ENCODE data around the gene CLDN18. TPM values are rescaled to one million over a fixed set of nuclear protein-coding genes. Genes with fewer than 3 reads are reported as not detected.

The CLDN18 gene
- total RNA-seq, 1 donor from 2014 or later, result not detected

DNA sequence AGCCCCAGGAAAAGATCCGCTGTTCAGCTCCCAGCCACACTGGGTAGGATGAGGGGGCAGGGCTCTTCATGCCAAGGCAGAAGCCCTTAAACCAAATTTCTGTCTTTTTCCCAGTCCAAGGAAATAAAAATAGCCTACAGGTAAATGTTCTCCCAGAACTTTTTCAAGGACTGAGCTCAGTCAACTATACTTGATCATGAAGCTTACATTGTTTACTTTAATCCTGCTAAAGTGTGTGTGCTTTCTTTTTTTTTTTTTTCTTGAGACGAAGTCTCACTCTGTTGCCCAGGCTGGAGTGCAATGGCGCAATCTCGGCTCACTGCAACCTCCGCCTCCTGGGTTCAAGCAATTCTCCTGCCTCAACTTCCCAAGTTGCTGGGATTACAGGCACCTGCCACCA lies 17.9 kb downstream of the CLDN18 start:
- DNase-seq, result no peak

- no peak for DNase-seq
These were observed 20.8 kb downstream of the CLDN18 start for GRCh38 chr3:138030734-138031280.

DNA sequence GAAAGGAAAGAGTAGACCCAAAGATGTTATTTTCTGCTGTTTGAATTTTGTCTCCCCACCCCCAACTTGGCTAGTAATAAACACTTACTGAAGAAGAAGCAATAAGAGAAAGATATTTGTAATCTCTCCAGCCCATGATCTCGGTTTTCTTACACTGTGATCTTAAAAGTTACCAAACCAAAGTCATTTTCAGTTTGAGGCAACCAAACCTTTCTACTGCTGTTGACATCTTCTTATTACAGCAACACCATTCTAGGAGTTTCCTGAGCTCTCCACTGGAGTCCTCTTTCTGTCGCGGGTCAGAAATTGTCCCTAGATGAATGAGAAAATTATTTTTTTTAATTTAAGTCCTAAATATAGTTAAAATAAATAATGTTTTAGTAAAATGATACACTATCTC lies 21.6 kb downstream of the CLDN18 start:
- no peak for DNase-seq

- DNase-seq, result no peak
These were observed 22.6 kb downstream of the CLDN18 start for GRCh38 chr3:138032567-138032966.

DNA sequence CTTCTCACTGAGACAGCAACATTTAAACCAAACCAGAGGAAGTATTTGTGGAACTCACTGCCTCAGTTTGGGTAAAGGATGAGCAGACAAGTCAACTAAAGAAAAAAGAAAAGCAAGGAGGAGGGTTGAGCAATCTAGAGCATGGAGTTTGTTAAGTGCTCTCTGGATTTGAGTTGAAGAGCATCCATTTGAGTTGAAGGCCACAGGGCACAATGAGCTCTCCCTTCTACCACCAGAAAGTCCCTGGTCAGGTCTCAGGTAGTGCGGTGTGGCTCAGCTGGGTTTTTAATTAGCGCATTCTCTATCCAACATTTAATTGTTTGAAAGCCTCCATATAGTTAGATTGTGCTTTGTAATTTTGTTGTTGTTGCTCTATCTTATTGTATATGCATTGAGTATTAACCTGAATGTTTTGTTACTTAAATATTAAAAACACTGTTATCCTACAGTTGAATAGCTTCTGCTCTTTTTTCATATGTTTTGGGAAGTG lies 23.3 kb downstream of the CLDN18 start:
- no peak for DNase-seq

DNA sequence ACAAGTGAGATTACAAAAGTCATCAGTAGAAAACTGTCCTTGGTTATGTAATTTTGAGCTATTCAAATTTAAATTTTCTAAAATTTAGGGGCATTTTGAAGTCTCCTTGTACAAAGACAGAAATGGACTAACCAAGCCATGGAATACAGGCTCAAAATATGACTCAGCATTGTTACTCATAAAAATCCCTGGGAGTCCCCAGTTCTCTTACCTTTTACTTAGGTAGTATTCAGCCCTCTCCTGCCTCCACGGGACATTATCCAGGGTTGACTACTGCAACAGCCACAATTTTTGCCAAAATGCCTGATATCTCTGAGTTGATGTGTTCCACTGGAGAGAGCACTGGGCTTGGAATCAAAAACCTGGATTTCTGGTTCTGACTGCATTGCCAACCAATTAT lies 25.0 kb downstream of the CLDN18 start:
- no peak for DNase-seq

- no peak for DNase-seq
These were observed 26.6 kb downstream of the CLDN18 start for GRCh38 chr3:138036572-138036971.

DNA sequence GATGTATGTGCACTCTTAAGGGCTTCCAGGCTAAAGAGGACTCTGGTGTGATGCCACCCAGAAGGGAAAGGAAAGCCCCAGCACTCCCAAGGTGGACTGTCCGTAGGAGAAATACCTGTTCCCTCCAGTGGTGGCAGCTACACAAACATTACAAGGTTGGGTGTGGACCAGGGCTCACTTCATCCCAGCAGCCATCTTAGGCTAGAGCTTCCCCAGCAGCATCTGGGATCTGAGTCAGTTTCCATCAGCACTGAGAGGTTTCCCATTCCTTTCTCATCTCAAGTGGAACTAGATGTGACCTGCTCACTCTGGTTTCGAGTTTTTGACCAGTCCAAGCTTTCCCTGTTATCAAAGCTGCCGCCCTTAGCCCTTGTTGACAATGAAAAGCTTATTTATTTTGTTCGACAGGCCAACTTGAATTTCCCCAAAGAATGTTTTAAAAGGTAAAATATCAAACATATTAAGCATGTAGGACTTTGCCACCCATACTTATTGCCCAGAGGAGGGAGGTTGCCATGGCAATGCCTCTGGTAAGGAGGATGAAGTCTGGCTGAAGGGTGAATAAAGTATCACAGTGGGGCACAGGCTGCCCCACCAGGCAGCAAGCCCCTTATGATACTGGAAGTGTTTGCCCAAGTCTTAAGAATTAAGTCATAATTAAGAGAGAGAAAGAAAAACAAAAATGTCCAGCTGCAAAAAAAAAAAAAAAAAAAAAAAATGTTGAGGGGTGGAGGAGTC lies 28.9 kb downstream of the CLDN18 start:
- DNase-seq, result no peak

GRCh38 chr3:138042043-138042442 lies 32.1 kb downstream of the CLDN18 start:
- no peak for DNase-seq

- no peak for DNase-seq
These were observed 33.5 kb downstream of the CLDN18 start for GRCh38 chr3:138043266-138044029.

- DNase-seq, result no peak
These were observed 36.1 kb downstream of the CLDN18 start for GRCh38 chr3:138046085-138046484.

GRCh38 chr3:138046955-138047354 lies 37.0 kb downstream of the CLDN18 start:
- no peak for DNase-seq

- no peak for DNase-seq
These were observed 37.7 kb downstream of the CLDN18 start for GRCh38 chr3:138047596-138048158.

GRCh38 chr3:138049157-138049919 lies 39.4 kb downstream of the CLDN18 start:
- DNase-seq, result no peak

- DNase-seq, result peak; percentile 67
These were observed 42.2 kb downstream of the CLDN18 start for GRCh38 chr3:138051947-138052802.

DNA sequence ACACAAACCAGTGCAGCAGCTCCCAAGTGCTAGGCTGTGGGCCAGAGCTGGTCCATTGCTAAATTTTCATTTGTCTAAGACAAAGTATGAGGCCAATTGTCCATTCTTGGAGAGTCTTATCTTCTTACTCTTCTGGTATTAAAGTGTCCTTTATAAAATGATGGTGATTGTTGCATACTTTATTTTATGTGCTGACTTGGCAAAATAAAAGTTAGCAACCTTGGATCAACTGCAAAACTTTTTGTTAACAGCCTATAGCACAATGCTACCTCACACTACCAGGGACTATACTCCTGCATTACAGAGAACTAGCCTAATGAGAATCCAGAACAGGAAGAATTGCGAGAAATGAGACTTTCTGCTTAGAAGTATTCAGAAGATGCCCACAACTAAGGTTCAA lies 44.1 kb downstream of the CLDN18 start:
- no peak for DNase-seq

DNA sequence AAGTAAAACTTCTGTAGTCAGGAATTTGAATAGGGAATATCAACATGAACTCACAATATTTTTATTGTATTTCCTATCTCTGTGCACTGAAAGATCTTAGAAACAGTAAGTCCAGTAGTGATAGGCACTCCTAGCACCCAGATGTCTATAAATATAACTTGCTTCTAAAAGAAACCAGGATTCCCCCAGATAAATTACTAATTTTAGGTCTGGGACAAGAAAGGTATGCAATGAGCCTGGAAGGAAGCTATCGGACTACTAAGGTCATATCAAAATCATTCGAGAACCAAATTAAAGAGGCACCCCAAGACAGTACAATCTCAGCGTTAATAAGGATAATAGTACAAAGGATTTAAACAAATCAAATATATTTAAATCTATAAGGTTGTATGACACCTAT lies 47.4 kb downstream of the CLDN18 start:
- no peak for DNase-seq

DNA sequence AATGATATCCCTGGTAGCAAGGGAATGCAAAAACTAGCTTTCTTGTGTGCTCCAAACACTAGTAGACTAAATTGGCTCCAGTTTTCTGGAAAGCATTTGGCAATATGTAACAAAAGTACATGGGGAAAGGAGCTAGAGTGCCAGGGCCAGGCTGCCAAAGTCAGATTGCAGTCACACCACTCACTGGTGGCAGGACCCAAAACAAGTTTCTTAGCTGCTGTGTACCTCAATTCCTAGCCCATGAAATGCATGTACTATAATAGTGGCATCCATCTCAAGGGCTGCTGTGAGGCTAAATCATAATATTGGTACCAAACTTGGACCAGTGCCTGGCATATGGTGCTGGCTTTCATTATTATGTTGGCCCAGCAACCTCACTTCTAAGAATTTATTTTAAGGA lies 49.3 kb downstream of the CLDN18 start:
- DNase-seq, result no peak

GRCh38 chr3:138060792-138061191 lies 50.8 kb downstream of the CLDN18 start:
- no peak for DNase-seq

GRCh38 chr3:138062037-138062436 lies 52.1 kb downstream of the CLDN18 start:
- DNase-seq, result no peak

DNA sequence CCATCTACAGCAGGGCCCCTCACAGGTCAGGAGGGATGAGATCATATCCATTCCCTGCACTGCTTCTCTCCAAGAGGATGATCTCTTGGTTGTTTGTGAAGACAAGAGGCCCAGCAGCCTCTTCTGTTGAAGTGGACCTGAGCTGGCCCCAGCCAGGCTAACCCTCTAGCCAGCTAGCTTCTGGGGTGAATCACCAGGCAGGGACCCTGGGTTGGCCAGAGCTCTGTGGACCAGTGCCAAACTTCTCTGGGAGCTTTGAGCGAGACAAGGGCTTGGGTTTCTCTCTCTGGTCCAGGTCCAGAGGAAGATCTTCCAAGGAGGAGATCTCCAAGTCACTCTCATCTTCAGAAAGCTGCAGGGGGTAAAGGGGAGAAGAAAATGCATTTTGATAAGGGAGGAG lies 52.7 kb downstream of the CLDN18 start:
- no peak for DNase-seq

GRCh38 chr3:138063416-138063815 lies 53.5 kb downstream of the CLDN18 start:
- DNase-seq, result no peak
